GM21576 (cell line): ENCODE data around the gene OR10R2.

Experiments used
- ATAC-seq: cut with Tn5 transposase; IDR thresholded peaks from one replicate; pipeline ENCODE4 v1.9.1; 2021; ENCODE audit warnings: mild to moderate bottlenecking, moderate library complexity; ENCODE audit not compliant: unreplicated experiment

OR10R2 gene

DNA sequence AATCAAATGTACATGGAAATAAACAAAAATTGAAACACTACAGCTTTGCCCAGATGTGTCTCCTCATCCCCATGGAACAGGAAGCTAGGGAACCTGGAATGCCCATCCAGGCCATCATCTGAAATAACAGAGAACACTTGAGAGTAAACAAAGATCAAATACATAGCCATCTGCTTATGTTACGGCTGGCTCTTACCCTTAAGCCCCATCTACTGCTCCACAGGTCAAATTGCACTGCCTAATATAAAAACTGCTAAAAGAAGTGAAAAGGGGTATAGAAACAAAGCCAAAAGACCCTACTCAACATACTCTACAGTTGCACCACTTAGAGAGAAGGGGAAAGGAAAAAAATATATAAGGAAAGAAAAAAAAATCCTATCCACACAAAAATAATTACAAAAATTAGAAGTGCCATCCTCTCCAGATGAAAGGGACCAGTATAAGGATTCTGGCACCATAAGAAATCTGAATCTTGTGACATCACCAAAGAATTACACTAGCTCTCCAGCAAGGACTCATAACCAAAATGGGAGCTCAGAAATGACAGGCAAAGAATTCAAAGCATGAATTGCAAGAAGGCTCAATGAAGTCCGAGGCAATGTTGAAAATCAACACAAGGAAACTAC is 55.3 kb downstream of the OR10R2 start:
- ATAC-seq, result no peak
